H9 (cell line): ENCODE measurements around the gene RIMBP2. TPM values are rescaled to one million over a fixed set of nuclear protein-coding genes. Genes with fewer than 3 reads are reported as not detected.
A peak's percentile ranks its signal among the peaks of the same experiment; 100 is the strongest.

Experiments used
- DNase-seq: peaks from one replicate; pipeline ENCODE4 v3.0.0-alpha.2; 2017
- H2AFZ ChIP-seq: one replicate; pipeline ENCODE4 v1.6.1; 2013; ENCODE audit warnings: mild to moderate bottlenecking, low read length, control low read depth, moderate library complexity
- H2AK5ac ChIP-seq: 2 replicates; pipeline ENCODE4 v1.6.1; 2013; ENCODE audit warnings: low read length, control low read depth, mixed read lengths; ENCODE audit not compliant: insufficient read length
- H2BK120ac ChIP-seq: one replicate; pipeline ENCODE4 v1.6.1; 2013; ENCODE audit warnings: low read depth, mild to moderate bottlenecking, low read length, control low read depth, inconsistent platforms; ENCODE audit not compliant: poor library complexity, severe bottlenecking
- H2BK12ac ChIP-seq: 2 replicates; pipeline ENCODE4 v1.6.1; 2013; ENCODE audit warnings: low read length, control low read depth, mixed read lengths, low read depth; ENCODE audit not compliant: insufficient read length
- H2BK15ac ChIP-seq: 2 replicates; pipeline ENCODE4 v1.6.1; 2013; ENCODE audit warnings: low read depth, low read length, control low read depth
- H2BK20ac ChIP-seq: one replicate; pipeline ENCODE4 v1.6.1; 2013; ENCODE audit warnings: low read depth, mild to moderate bottlenecking, low read length, control low read depth, inconsistent platforms; ENCODE audit not compliant: poor library complexity, severe bottlenecking
- H2BK5ac ChIP-seq: 2 replicates; pipeline ENCODE4 v1.6.1; 2013; ENCODE audit warnings: low read length, control low read depth, mixed read lengths; ENCODE audit not compliant: insufficient read length
- H3K14ac ChIP-seq: 2 replicates; pipeline ENCODE4 v1.6.1; 2013; ENCODE audit warnings: low read length, control low read depth; ENCODE audit not compliant: insufficient read depth
- H3K18ac ChIP-seq: 2 replicates; pipeline ENCODE4 v1.6.1; 2013; ENCODE audit warnings: low read depth, mild to moderate bottlenecking, mixed read lengths, low read length, control low read depth; ENCODE audit not compliant: insufficient read length
- H3K23ac ChIP-seq: 2 replicates; pipeline ENCODE4 v1.6.1; 2013; ENCODE audit warnings: low read length, control low read depth, mixed read lengths, low read depth; ENCODE audit not compliant: insufficient read length
- H3K23me2 ChIP-seq: 2 replicates; pipeline ENCODE4 v1.6.1; 2013; ENCODE audit warnings: low read depth, mild to moderate bottlenecking, mixed read lengths, low read length, control low read depth; ENCODE audit not compliant: insufficient read length, poor library complexity, severe bottlenecking
- H3K27ac ChIP-seq: 2 replicates; pipeline ENCODE4 v1.5.1; 2013; ENCODE audit warnings: low read length, control low read depth, mixed read lengths, low read depth; ENCODE audit not compliant: insufficient read length
- H3K27me3 ChIP-seq: 2 replicates; pipeline ENCODE4 v1.6.1; 2013; ENCODE audit warnings: low read length, control low read depth, inconsistent platforms; ENCODE audit not compliant: insufficient read depth
- H3K4ac ChIP-seq: 2 replicates; pipeline ENCODE4 v1.6.1; 2013; ENCODE audit warnings: low read depth, mild to moderate bottlenecking, control low read depth, inconsistent platforms, low read length, moderate library complexity
- H3K4me1 ChIP-seq: 2 replicates; pipeline ENCODE4 v1.6.1; 2013; ENCODE audit warnings: low read length, control low read depth, inconsistent platforms; ENCODE audit not compliant: insufficient read depth
- H3K4me2 ChIP-seq: 2 replicates; pipeline ENCODE4 v1.6.1; 2013; ENCODE audit warnings: low read length, control low read depth, mixed read lengths; ENCODE audit not compliant: insufficient read length, insufficient read depth
- H3K56ac ChIP-seq: 2 replicates; pipeline ENCODE4 v1.6.1; 2013; ENCODE audit warnings: low read depth, mild to moderate bottlenecking, mixed read lengths, low read length, control low read depth; ENCODE audit not compliant: insufficient read length
- H3K79me1 ChIP-seq: 2 replicates; pipeline ENCODE4 v1.6.1; 2013; ENCODE audit warnings: low read depth, mild to moderate bottlenecking, moderate library complexity, low read length, control low read depth, inconsistent platforms; ENCODE audit not compliant: insufficient read depth, poor library complexity, severe bottlenecking
- H3K79me2 ChIP-seq: 2 replicates; pipeline ENCODE4 v1.6.1; 2013; ENCODE audit warnings: low read length, control low read depth, inconsistent platforms; ENCODE audit not compliant: insufficient read depth
- H3K9ac ChIP-seq: 2 replicates; pipeline ENCODE4 v1.6.1; 2013; ENCODE audit warnings: low read length, control low read depth, mixed read lengths; ENCODE audit not compliant: insufficient read length; ENCODE audit errors: extremely low read depth
- H3K9me3 ChIP-seq: one replicate; pipeline ENCODE4 v1.6.1; 2013; ENCODE audit warnings: low read depth, low read length, inconsistent platforms; ENCODE audit not compliant: control insufficient read depth
- H3T11ph ChIP-seq: one replicate; pipeline ENCODE4 v1.6.1; 2013; ENCODE audit warnings: mild to moderate bottlenecking, low read length, control low read depth, inconsistent platforms
- H4K20me1 ChIP-seq: one replicate; pipeline ENCODE4 v1.6.1; 2013; ENCODE audit not compliant: control insufficient read depth, insufficient read length, insufficient read depth
- H4K5ac ChIP-seq: 2 replicates; pipeline ENCODE4 v1.6.1; 2013; ENCODE audit warnings: low read depth, mild to moderate bottlenecking, mixed read lengths, low read length, control low read depth; ENCODE audit not compliant: insufficient read length
- H4K8ac ChIP-seq: replicated peaks from 2 replicates; pipeline ENCODE4 v1.6.1; 2013; ENCODE audit warnings: low read length, control low read depth, mixed read lengths, low read depth; ENCODE audit not compliant: insufficient read length
- H4K91ac ChIP-seq: 2 replicates; pipeline ENCODE4 v1.6.1; 2013; ENCODE audit warnings: low read depth, mild to moderate bottlenecking, moderate library complexity, mixed read lengths, low read length, control low read depth; ENCODE audit not compliant: insufficient read length
- H3K27ac Mint-ChIP-seq, 3 experiments: 2 replicates in 2 of 3; 3 replicates in 1 of 3; pipeline ENCODE4 v1.8.0; 2020 to 2021; ENCODE audit warnings: mixed read lengths in 3 of 3, mild to moderate bottlenecking in 1 of 3, moderate library complexity in 1 of 3
- H3K27me3 Mint-ChIP-seq: 2 replicates; pipeline ENCODE4 v1.8.0; 2021; ENCODE audit warnings: low read depth, mild to moderate bottlenecking, moderate library complexity, mixed read lengths
- H3K36me3 Mint-ChIP-seq, 3 experiments: 2 replicates in 2 of 3; 3 replicates in 1 of 3; pipeline ENCODE4 v1.8.0; 2020 to 2021; ENCODE audit warnings: low read depth in 3 of 3, mixed read lengths in 3 of 3; ENCODE audit not compliant: insufficient read depth in 1 of 3
- H3K4me1 Mint-ChIP-seq, 2 experiments: 2 replicates each; pipeline ENCODE4 v1.8.0; 2020; ENCODE audit warnings: mixed read lengths in 2 of 2
- H3K4me3 Mint-ChIP-seq, 2 experiments: 2 replicates in 1 of 2; 3 replicates in 1 of 2; pipeline ENCODE4 v1.8.0; 2020 to 2021; ENCODE audit warnings: mild to moderate bottlenecking in 2 of 2, mixed read lengths in 2 of 2, moderate library complexity in 1 of 2
- H3K9me3 Mint-ChIP-seq, 2 experiments: 2 replicates in 1 of 2; 3 replicates in 1 of 2; pipeline ENCODE4 v1.8.0; 2020; ENCODE audit warnings: mild to moderate bottlenecking in 2 of 2, mixed read lengths in 2 of 2, moderate library complexity in 1 of 2
- CTCF ChIP-seq: fragments of 200-600 bp; sonication (generic); conservative IDR thresholded peaks from 3 replicates; pipeline ENCODE4 v1.8.0; 2021; ENCODE audit warnings: antibody characterized with exemption, mild to moderate bottlenecking
- WGBS: extraction: QIAGEN DNeasy Blood & Tissue Kit; methylation state at CpG from one replicate; pipeline ENCODE4 v1.1.7; 2013; ENCODE audit warnings: missing lambda C conversion rate, low lambda C conversion rate, mixed read lengths; ENCODE audit not compliant: insufficient read length; ENCODE audit errors: extremely low coverage; 5-methylcytosine and 5-hydroxymethylcytosine counted together
- total RNA-seq: library from RNA; stranded (reverse); gene quantifications from 2 replicates; pipeline ENCODE4 v1.2.1, GENCODE V29; 2021

Gene RIMBP2
- total RNA-seq, 1 experiment from 2014 or later, result 0.70 TPM

GRCh38 chr12:130501821-130502220 is 214.3 kb downstream of the RIMBP2 start:
- DNase-seq, result no peak
- Histone ChIP-seq H4K5ac (no peak overlapping the region), H3K23ac (no peak overlapping the region), H3K27me3 (no peaks in the 10 kb centered on the region), H3K9ac (no peak overlapping the region), H2AK5ac (no peak overlapping the region), H2BK120ac (no peak overlapping the region), H3K79me1 (no peaks in the 10 kb centered on the region), H3K18ac (no peak overlapping the region), H3K79me2 (no peaks in the 10 kb centered on the region), H2BK20ac (no peak overlapping the region), H4K20me1 (no peaks in the 10 kb centered on the region), H4K91ac (no peak overlapping the region), H2BK15ac (no peak overlapping the region), H3K14ac (no peak overlapping the region), H3K27ac (no peak overlapping the region), H3K4me2 (no peak overlapping the region), H3T11ph (no peak overlapping the region), H2AFZ (no peak overlapping the region), H3K4ac (no peak overlapping the region), H2BK5ac (no peak overlapping the region), H2BK12ac (no peak overlapping the region), H3K4me1 (no peaks in the 10 kb centered on the region), H3K23me2 (no peaks in the 10 kb centered on the region), H3K9me3 (no peaks in the 10 kb centered on the region), H3K56ac (no peak overlapping the region), H4K8ac (no peak overlapping the region)
- H3K27ac Mint-ChIP-seq, result peak overlapping the region in 1 of 3 experiments; percentile 13; a peak in 1 of 7 replicates
- peaks cover 10% of the 10 kb centered on the region for H3K27me3 Mint-ChIP-seq
- H3K9me3 Mint-ChIP-seq, result peaks cover 0 to 1% of the 10 kb centered on the region in 2 experiments; a peak in 1 of 5 replicates
- H3K36me3 Mint-ChIP-seq, result peaks cover 0 to 1% (median 0%) of the 10 kb centered on the region in 3 experiments; a peak in 1 of 7 replicates
- no CpG with 5 or more reads among the region's 8 CpGs for WGBS
- no peak overlapping the region for H3K4me3 Mint-ChIP-seq
- H3K4me1 Mint-ChIP-seq, result peaks cover 6 to 16% of the 10 kb centered on the region in 2 experiments; a peak in 3 of 4 replicates
- TF ChIP-seq CTCF, result no peak
